HTR-8/SVneo (cell line): Measurements from ENCODE around the gene NCBP2.

Experiments used
- DNase-seq: peaks from one replicate; pipeline ENCODE4 v3.0.0; 2011; ENCODE audit warnings: low spot score, mixed read lengths; ENCODE audit not compliant: insufficient read length
- FAIRE-seq: peaks from 2 replicates; lab custom pipeline; 2011; peaks lifted over from hg19 to GRCh38; lab: Jason Lieb, UNC

Gene NCBP2

GRCh38 chr3:196894557-196895295 is 47.6 kb downstream of the NCBP2 start:
- DNase-seq = no peak
- no peak for FAIRE-seq

- no peak for DNase-seq
- no peak for FAIRE-seq
Measured at GRCh38 chr3:196889844-196890708, 52.3 kb downstream of the NCBP2 start.

- FAIRE-seq = no peak
- no peak for DNase-seq
Measured at GRCh38 chr3:196886144-196886543, 56.2 kb downstream of the NCBP2 start.
